ENCODE data around the gene PHYHD1.

DNA sequence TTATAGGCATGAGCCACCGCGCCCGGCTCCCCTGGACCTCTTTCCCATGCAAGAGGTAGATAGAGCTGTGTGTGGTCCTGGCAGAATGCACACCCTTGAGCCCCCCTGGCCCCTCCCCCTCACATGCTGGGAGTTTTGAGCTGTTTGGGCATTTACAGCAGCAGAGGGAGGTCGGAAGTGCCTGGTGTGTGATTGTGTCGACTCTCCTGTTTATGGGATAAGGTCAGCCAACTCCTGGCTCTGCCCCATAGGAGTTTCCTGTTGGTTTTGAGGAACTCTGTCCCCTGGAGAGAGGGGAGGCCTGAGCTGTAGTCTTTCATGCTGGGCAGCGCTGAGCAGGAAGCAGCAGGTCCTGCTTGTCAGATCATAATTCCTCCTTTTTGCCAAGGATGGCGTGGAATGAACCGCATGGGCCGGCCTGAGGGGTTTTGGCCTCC, 32.9 kb upstream of the PHYHD1 start:
- TF ChIP-seq, protein P1, sequence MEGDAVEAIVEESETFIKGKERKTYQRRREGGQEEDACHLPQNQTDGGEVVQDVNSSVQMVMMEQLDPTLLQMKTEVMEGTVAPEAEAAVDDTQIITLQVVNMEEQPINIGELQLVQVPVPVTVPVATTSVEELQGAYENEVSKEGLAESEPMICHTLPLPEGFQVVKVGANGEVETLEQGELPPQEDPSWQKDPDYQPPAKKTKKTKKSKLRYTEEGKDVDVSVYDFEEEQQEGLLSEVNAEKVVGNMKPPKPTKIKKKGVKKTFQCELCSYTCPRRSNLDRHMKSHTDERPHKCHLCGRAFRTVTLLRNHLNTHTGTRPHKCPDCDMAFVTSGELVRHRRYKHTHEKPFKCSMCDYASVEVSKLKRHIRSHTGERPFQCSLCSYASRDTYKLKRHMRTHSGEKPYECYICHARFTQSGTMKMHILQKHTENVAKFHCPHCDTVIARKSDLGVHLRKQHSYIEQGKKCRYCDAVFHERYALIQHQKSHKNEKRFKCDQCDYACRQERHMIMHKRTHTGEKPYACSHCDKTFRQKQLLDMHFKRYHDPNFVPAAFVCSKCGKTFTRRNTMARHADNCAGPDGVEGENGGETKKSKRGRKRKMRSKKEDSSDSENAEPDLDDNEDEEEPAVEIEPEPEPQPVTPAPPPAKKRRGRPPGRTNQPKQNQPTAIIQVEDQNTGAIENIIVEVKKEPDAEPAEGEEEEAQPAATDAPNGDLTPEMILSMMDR (IDR thresholded peaks at IDR 0.05; ENCODE audit: poor library complexity), result no peak
- TF ChIP-seq EZH2phosphoT487 (IDR thresholded peaks at IDR 0.05; ENCODE audit: low read depth, severe bottlenecking, unreplicated experiment) (no peak), EZH2 (IDR thresholded peaks at IDR 0.05; ENCODE audit: borderline replicate concordance) (no peak)

Measured in hepatocyte (in vitro differentiated cells).